ENCODE results near the gene HCRTR1.

- TF ChIP-seq, protein P1, sequence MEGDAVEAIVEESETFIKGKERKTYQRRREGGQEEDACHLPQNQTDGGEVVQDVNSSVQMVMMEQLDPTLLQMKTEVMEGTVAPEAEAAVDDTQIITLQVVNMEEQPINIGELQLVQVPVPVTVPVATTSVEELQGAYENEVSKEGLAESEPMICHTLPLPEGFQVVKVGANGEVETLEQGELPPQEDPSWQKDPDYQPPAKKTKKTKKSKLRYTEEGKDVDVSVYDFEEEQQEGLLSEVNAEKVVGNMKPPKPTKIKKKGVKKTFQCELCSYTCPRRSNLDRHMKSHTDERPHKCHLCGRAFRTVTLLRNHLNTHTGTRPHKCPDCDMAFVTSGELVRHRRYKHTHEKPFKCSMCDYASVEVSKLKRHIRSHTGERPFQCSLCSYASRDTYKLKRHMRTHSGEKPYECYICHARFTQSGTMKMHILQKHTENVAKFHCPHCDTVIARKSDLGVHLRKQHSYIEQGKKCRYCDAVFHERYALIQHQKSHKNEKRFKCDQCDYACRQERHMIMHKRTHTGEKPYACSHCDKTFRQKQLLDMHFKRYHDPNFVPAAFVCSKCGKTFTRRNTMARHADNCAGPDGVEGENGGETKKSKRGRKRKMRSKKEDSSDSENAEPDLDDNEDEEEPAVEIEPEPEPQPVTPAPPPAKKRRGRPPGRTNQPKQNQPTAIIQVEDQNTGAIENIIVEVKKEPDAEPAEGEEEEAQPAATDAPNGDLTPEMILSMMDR (IDR thresholded peaks at IDR 0.05 in 4 of 5, conservative IDR thresholded peaks at IDR 0.05 in 1 of 5), result no peak
- no peak for TF ChIP-seq POLR2A (IDR thresholded peaks at IDR 0.05)
Observed at GRCh38 chr1:31672986-31673385, 55.5 kb downstream of the HCRTR1 start.
